Liver (tissue), 9 donors: Measurements from ENCODE around the gene PRPF40A. TPM values are rescaled to one million over a fixed set of nuclear protein-coding genes. Genes with fewer than 3 reads are reported as not detected.

Experiments
- DNase-seq: peaks from one replicate; pipeline ENCODE4 v3.0.0-alpha.2; 2017; ENCODE audit warnings: low spot score
- H3K27ac ChIP-seq, 2 donors: one replicate each; pipeline ENCODE4 v1.7.0; 2013; ENCODE audit warnings: inconsistent platforms in 2 of 2, low read length in 2 of 2, control low read depth in 1 of 2, low read depth in 1 of 2, mild to moderate bottlenecking in 1 of 2
- H3K27me3 ChIP-seq, 4 donors: one replicate each; pipeline versions ENCODE4 v1.6.1 to v1.7.0; 2013; ENCODE audit warnings: low read length in 3 of 4, inconsistent platforms in 1 of 4, mild to moderate bottlenecking in 1 of 4, moderate library complexity in 1 of 4; ENCODE audit not compliant: control insufficient read depth in 4 of 4, insufficient read depth in 4 of 4
- H3K36me3 ChIP-seq, 4 donors: one replicate each; pipeline versions ENCODE4 v1.6.1 to v1.7.0; 2013; ENCODE audit warnings: low read length in 3 of 4, mild to moderate bottlenecking in 3 of 4, low read depth in 1 of 4, moderate library complexity in 1 of 4; ENCODE audit not compliant: control insufficient read depth in 4 of 4, insufficient read depth in 3 of 4
- H3K4me1 ChIP-seq, 4 donors: one replicate each; pipeline versions ENCODE4 v1.6.1 to v1.7.0; 2013; ENCODE audit warnings: low read length in 3 of 4, mild to moderate bottlenecking in 3 of 4, moderate library complexity in 1 of 4; ENCODE audit not compliant: control insufficient read depth in 4 of 4, insufficient read depth in 4 of 4
- H3K4me3 ChIP-seq, 3 donors: one replicate each; pipeline versions ENCODE4 v1.6.1 to v1.7.0; 2013; ENCODE audit warnings: low read length in 3 of 3, control low read depth in 1 of 3, low read depth in 1 of 3, mild to moderate bottlenecking in 1 of 3
- H3K9ac ChIP-seq, 2 donors: one replicate each; pipeline ENCODE4 v1.7.0; 2013; ENCODE audit warnings: low read length in 2 of 2, mild to moderate bottlenecking in 2 of 2, moderate library complexity in 2 of 2, control low read depth in 1 of 2, low read depth in 1 of 2
- H3K9me3 ChIP-seq, 4 donors: one replicate each; pipeline versions ENCODE4 v1.6.1 to v1.7.0; 2013; ENCODE audit warnings: low read length in 3 of 4; ENCODE audit not compliant: control insufficient read depth in 4 of 4
- ATF3 ChIP-seq: IDR thresholded peaks from 2 replicates; pipeline ENCODE4 v1.6.1; 2016; ENCODE audit warnings: antibody characterized with exemption
- CTCF ChIP-seq: fragments of 150-350 bp; IDR thresholded peaks from 2 replicates; pipeline ENCODE4 v1.5.1; 2017; ENCODE audit warnings: improper control_type of control experiment, low read depth, low read length; ENCODE audit not compliant: missing input control
- EGR1 ChIP-seq, 2 donors: IDR thresholded peaks; 2 replicates each; pipeline ENCODE4 v1.6.1; 2016 to 2018; ENCODE audit warnings: antibody characterized with exemption in 2 of 2, low read depth in 2 of 2
- FOXA1 ChIP-seq: IDR thresholded peaks from 2 replicates; pipeline ENCODE4 v1.6.1; 2016; ENCODE audit warnings: antibody characterized with exemption
- FOXA2 ChIP-seq: IDR thresholded peaks from 2 replicates; pipeline ENCODE4 v1.6.1; 2016; ENCODE audit warnings: antibody characterized with exemption
- HNF4G ChIP-seq: IDR thresholded peaks from 2 replicates; pipeline ENCODE4 v1.6.1; 2016; ENCODE audit warnings: antibody characterized with exemption
- JUND ChIP-seq, 2 donors: IDR thresholded peaks; 2 replicates each; pipeline ENCODE4 v1.6.1; 2016; ENCODE audit warnings: antibody characterized with exemption in 2 of 2
- MAX ChIP-seq: IDR thresholded peaks from 2 replicates; pipeline ENCODE4 v1.6.1; 2016; ENCODE audit warnings: antibody characterized with exemption
- REST ChIP-seq: IDR thresholded peaks from 2 replicates; pipeline ENCODE4 v1.6.1; 2016; ENCODE audit warnings: antibody characterized with exemption, mild to moderate bottlenecking
- RXRA ChIP-seq, 2 donors: IDR thresholded peaks; 2 replicates each; pipeline ENCODE4 v1.6.1; 2017 to 2018; ENCODE audit warnings: antibody characterized with exemption in 2 of 2, mild to moderate bottlenecking in 1 of 2
- SP1 ChIP-seq: IDR thresholded peaks from 2 replicates; pipeline ENCODE4 v1.6.1; 2018; ENCODE audit warnings: antibody characterized with exemption, mild to moderate bottlenecking
- TAF1 ChIP-seq: conservative IDR thresholded peaks from 2 replicates; pipeline ENCODE4 v1.6.1; 2016; ENCODE audit warnings: antibody characterized with exemption, mild to moderate bottlenecking
- YY1 ChIP-seq: IDR thresholded peaks from 2 replicates; pipeline ENCODE4 v1.6.1; 2016; ENCODE audit warnings: antibody characterized with exemption, mild to moderate bottlenecking
- WGBS: extraction: QIAGEN DNeasy Blood & Tissue Kit; methylation state at CpG from one replicate; pipeline ENCODE4 v1.1.7; 2013; 5-methylcytosine and 5-hydroxymethylcytosine counted together
- polyA plus RNA-seq, 2 donors: library from polyadenylated mRNA; stranded (reverse) in 1 of 2; unstranded in 1 of 2; fragments of 200-250 nt in 1 of 2; fragments of >200 nt in 1 of 2; fragmentation: Nextera tagmentation in 1 of 2; extraction: Ambion mirVana in 1 of 2; gene quantifications; one replicate each; pipeline versions ENCODE4 v1.2.1 to v1.2.3, GENCODE V29; 2013 to 2015
- total RNA-seq, 2 donors: library from RNA; depleted of rRNA; stranded (reverse); fragments of >200 nt; gene quantifications; one replicate each; pipeline ENCODE4 v1.2.3, GENCODE V29; 2014
- donor health status: healthy.
- donor health status: healthy.
- donor health status: healthy.
- donor health status: healthy.
- donor health status: healthy.

Gene PRPF40A
- total and polyA plus RNA-seq, 4 donors = 18.8 to 58.1 (median 53.7) TPM

GRCh38 chr2:152632736-152633135, 84.5 kb downstream of the PRPF40A start:
- H3K36me3 ChIP-seq = peaks cover 0 to 3% (median 0%) of the 10 kb centered on the region in 4 donors
- 96% methylated on average over 3 of the region's 3 CpGs for WGBS
- H3K9me3 ChIP-seq = no peaks in the 10 kb centered on the region
- H3K4me3 ChIP-seq = no peak overlapping the region
- DNase-seq = no peak
- H3K4me1 ChIP-seq = no peaks in the 10 kb centered on the region
- H3K27ac ChIP-seq = no peak overlapping the region
- no peaks in the 10 kb centered on the region for H3K27me3 ChIP-seq
- TF ChIP-seq HNF4G (no peak), EGR1 (IDR thresholded peaks at IDR 0.05; ENCODE audit: low read depth in 2 of 2) (no peak), ATF3 (no peak), SP1 (no peak), MAX (no peak), FOXA2 (no peak), JUND (IDR thresholded peaks at IDR 0.05) (no peak)
- H3K9ac ChIP-seq = no peak overlapping the region

- WGBS = 85% methylated on average over 4 of the region's 4 CpGs
- H3K27ac ChIP-seq = no peak overlapping the region
These were observed 86.8 kb downstream of the PRPF40A start for GRCh38 chr2:152630466-152630865.

GRCh38 chr2:152629202-152629601, 88.1 kb downstream of the PRPF40A start:
- H3K27me3 ChIP-seq = no peaks in the 10 kb centered on the region
- H3K9me3 ChIP-seq = no peaks in the 10 kb centered on the region
- 76% methylated on average over 1 of the region's 1 CpG for WGBS
- no peak overlapping the region for H3K27ac ChIP-seq
- H3K36me3 ChIP-seq = peaks cover 0 to 3% (median 0%) of the 10 kb centered on the region in 4 donors
- H3K4me1 ChIP-seq = no peaks in the 10 kb centered on the region
- no peak for DNase-seq
- no peak overlapping the region for H3K9ac ChIP-seq
- H3K4me3 ChIP-seq = no peak overlapping the region
- TF ChIP-seq FOXA2 = no peak
- TF ChIP-seq YY1 = no peak
- TF ChIP-seq TAF1 = no peak
- no peak for TF ChIP-seq HNF4G
- TF ChIP-seq ATF3 = no peak
- no peak for TF ChIP-seq FOXA1
- no peak for TF ChIP-seq JUND (IDR thresholded peaks at IDR 0.05)
- TF ChIP-seq CTCF = no peak
- TF ChIP-seq EGR1 (IDR thresholded peaks at IDR 0.05; ENCODE audit: low read depth in 2 of 2) = no peak
- TF ChIP-seq RXRA (IDR thresholded peaks at IDR 0.05) = no peak
- no peak for TF ChIP-seq SP1

More at GRCh38 chr2:152630466-152630865, 86.8 kb downstream of the PRPF40A start:
- H3K4me3 ChIP-seq = no peak overlapping the region
- no peaks in the 10 kb centered on the region for H3K27me3 ChIP-seq
- no peak for DNase-seq
- TF ChIP-seq RXRA (IDR thresholded peaks at IDR 0.05) = no peak
- no peak for TF ChIP-seq TAF1
- TF ChIP-seq SP1 = no peak
- TF ChIP-seq FOXA1 = no peak
- TF ChIP-seq JUND (IDR thresholded peaks at IDR 0.05) = no peak
- TF ChIP-seq REST = no peak
- no peaks in the 10 kb centered on the region for H3K9me3 ChIP-seq
- no peak overlapping the region for H3K9ac ChIP-seq
- no peaks in the 10 kb centered on the region for H3K4me1 ChIP-seq
- H3K36me3 ChIP-seq = peaks cover 0 to 3% (median 0%) of the 10 kb centered on the region in 4 donors
